LNCAP (cell line): ENCODE measurements around the gene DGKB.

Experiments
- TF ChIP-seq, protein P1 (sequence below): fragments of 450-650 bp; IDR thresholded peaks from 2 replicates; pipeline ENCODE4 v1.5.1; 2017; ENCODE audit warnings: mild to moderate bottlenecking

The DGKB gene

DNA sequence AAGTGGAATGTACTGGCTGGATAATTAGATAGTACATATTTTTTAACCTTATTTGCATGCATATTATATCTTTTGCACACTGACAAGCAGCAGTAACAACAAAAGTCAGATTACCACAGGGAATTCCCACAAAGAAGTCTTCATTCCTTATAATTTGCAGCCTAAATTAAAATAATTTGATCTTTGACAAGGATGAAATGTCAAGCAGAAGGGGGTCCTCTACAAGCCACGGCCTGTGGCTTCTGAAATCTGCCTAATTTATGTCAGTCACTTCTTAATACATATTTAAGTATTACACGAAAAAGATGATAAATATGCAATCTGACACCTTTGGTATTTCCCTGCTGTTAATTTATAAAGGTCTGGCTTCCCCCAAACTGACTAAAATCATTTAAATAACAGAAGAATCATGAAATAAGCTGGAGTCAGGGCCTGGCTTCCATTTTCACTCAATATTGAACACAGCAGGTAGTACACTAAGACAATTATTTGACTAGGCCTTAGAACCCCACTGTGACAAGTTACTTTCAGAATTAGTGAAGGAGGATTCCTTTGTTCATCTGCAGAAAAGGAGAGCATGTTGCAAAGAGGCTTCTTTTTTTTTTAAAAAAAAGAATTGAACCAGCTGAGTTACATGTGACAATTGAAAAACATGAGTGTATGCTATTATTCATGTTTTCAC lies 562.0 kb downstream of the DGKB start:
- TF ChIP-seq, protein P1, sequence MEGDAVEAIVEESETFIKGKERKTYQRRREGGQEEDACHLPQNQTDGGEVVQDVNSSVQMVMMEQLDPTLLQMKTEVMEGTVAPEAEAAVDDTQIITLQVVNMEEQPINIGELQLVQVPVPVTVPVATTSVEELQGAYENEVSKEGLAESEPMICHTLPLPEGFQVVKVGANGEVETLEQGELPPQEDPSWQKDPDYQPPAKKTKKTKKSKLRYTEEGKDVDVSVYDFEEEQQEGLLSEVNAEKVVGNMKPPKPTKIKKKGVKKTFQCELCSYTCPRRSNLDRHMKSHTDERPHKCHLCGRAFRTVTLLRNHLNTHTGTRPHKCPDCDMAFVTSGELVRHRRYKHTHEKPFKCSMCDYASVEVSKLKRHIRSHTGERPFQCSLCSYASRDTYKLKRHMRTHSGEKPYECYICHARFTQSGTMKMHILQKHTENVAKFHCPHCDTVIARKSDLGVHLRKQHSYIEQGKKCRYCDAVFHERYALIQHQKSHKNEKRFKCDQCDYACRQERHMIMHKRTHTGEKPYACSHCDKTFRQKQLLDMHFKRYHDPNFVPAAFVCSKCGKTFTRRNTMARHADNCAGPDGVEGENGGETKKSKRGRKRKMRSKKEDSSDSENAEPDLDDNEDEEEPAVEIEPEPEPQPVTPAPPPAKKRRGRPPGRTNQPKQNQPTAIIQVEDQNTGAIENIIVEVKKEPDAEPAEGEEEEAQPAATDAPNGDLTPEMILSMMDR = no peak

DNA sequence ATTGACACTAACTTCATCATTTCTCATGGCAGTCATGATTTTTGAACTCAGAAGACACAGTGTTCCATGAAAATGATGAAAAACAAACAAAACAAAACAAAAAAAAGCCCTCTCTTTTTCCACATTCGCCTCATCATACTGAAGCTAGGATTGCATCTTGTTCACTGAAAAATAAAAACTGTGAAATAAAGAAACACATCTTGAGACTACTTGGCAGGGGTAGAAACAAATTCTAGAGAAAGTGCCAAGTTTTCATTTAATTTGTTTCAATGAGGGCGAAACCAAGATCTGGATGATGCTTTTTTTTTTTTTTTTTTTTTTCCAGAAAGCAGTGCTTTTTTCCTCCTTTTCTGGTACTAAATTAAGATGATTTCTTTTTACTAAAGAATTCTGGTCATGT lies 562.7 kb downstream of the DGKB start:
- TF ChIP-seq, protein P1 = no peak

DNA sequence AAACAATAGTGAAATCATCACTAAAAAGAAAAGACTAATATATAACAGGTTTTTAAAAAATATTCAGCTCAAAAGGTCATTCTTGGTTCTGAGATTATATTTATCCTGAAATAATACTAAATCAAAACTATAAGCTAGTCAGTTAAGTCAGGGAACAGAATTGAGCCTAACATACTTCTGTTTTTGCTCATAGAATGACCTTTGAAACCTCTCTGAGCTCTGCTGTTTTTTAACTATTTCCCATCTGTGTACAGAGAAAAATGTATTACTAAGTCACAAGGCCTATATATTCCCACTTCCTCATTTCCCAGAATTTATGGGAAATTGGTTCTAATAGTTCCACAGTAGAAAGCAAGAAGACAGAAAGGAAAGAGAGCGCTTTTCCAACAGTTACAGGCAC lies 566.3 kb downstream of the DGKB start:
- TF ChIP-seq, protein P1 = no peak

DNA sequence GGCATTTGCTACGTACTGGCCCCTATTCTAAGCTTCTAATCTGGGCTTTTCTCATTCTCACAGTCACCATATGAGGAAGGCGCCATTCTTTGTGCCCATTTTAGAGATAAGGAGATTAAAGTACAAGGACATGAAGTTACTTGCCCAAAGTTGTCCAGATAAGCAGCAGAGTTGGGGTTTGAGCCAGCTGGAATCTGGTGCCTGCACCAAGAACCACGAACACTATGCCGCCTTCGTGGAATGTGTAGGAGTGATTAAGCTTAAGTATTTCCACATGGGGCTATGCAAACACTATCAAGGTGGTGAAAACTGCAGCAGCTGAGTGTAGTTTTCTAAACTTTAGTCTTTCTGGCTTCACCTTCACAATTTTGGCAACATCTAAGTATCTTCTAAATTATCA lies 570.4 kb downstream of the DGKB start:
- TF ChIP-seq, protein P1 = no peak

DNA sequence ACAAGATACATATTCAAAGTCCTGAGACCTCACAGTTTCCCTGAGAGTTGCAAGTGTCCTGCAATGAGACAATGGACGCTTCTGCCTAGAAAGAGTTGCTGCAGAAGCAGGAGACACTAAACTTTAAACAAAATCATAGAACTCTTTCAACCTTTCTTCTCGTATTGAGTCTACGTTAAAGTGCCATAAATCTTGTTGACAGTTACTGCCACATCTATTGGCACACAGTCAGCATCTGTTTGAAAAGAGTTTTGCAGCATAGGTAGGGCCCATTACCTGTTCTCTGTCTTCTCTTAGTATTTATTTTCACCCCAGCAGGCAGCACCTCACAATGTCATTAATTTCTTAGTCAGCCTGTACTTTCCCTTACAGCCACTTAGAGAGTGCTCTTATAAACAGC lies 577.8 kb downstream of the DGKB start:
- TF ChIP-seq, protein P1 = no peak

DNA sequence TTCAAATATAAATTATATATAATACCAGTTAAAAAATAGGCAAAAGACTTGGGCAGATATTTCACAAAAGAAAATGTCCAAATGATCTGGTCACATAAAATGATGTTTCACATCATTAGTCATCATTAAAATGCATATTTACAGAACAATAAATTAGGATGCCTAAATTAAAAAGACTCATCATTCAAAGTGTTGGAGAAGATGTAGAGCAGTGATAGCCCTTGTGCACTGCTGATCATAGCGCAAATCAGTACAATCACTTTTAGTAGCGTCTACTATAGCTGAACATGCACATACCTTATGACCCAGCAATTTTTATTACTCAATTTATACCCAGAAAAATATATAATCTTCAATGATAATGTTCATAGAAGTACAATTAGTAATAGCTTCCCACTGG lies 579.8 kb downstream of the DGKB start:
- TF ChIP-seq, protein P1 = no peak

DNA sequence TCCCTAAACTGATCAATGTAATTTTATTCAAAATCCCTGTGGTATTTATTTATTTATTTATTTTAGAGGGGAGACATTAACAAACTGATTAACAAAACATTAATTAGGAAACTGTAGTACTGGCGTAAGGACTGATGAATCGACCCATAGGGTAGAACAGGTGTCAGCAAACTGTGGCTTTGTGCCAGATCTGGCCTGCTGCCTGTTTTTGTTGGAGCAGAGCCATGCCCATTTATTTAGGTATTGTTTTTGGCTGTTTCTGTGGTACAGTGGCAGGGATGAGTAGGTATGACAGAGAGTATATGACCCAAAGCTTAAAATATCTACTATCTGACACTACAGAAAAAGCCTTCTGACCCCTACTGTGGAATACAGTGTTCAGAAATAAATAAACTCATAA lies 580.6 kb downstream of the DGKB start:
- TF ChIP-seq, protein P1 = no peak

DNA sequence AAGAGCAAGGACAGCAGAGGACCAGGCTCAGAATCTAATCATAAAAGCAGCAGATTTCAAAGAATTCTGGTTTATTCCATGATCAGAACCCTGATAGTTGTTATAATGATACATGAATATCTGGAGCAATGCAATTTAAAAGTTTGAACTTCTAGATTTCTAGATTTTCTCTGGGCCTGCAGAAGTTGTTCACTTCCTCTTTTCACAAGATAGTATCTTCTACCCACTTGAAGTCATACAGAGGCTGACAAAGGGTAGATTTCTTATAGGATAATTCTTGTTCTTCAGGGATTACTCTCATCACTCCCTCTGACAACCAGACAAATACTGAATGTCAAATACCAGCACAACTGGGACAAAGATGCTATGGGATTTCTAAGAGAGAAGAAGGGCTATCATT lies 593.1 kb downstream of the DGKB start:
- TF ChIP-seq, protein P1 = no peak
